GM18868 (cell line): Measurements from ENCODE around the gene WNT5A.

Experiments used
- ATAC-seq: cut with Tn5 transposase; IDR thresholded peaks from one replicate; pipeline ENCODE4 v1.9.1; 2021; ENCODE audit warnings: mild to moderate bottlenecking, moderate library complexity; ENCODE audit not compliant: unreplicated experiment

Gene WNT5A

GRCh38 chr3:55486857-55487380, at the start of gene WNT5A:
Gene WNT5A (minus strand): TSS chr3:55487306. CDS start chr3:55486985, 321 bp downstream.
- ATAC-seq: no peak

- no peak for ATAC-seq
Measured at GRCh38 chr3:55534876-55535275, 47.8 kb upstream of the WNT5A start.

- ATAC-seq: no peak
Measured at GRCh38 chr3:55532806-55533205, 45.7 kb upstream of the WNT5A start.

GRCh38 chr3:55531321-55531720, 44.2 kb upstream of the WNT5A start:
- no peak for ATAC-seq

GRCh38 chr3:55527361-55527760, 40.3 kb upstream of the WNT5A start:
- ATAC-seq: no peak

- no peak for ATAC-seq
Measured at GRCh38 chr3:55526332-55527030, 39.4 kb upstream of the WNT5A start.

GRCh38 chr3:55525436-55525835, 38.3 kb upstream of the WNT5A start:
- ATAC-seq: no peak

- ATAC-seq: no peak
Measured at GRCh38 chr3:55524565-55525244, 37.6 kb upstream of the WNT5A start.

GRCh38 chr3:55523471-55523870, 36.4 kb upstream of the WNT5A start:
- ATAC-seq: no peak

GRCh38 chr3:55521738-55522421, 34.8 kb upstream of the WNT5A start:
- ATAC-seq: no peak

- no peak for ATAC-seq
Measured at GRCh38 chr3:55521064-55521737, 34.1 kb upstream of the WNT5A start.

- ATAC-seq: no peak
Measured at GRCh38 chr3:55519019-55519418, 31.9 kb upstream of the WNT5A start.

- no peak for ATAC-seq
Measured at GRCh38 chr3:55518451-55518850, 31.3 kb upstream of the WNT5A start.

- no peak for ATAC-seq
Measured at GRCh38 chr3:55516392-55517030, 29.4 kb upstream of the WNT5A start.

- ATAC-seq: no peak
Measured at GRCh38 chr3:55515550-55516246, 28.6 kb upstream of the WNT5A start.

GRCh38 chr3:55514962-55515361, 27.9 kb upstream of the WNT5A start:
- no peak for ATAC-seq

- ATAC-seq: no peak
Measured at GRCh38 chr3:55512571-55513343, 25.7 kb upstream of the WNT5A start.

GRCh38 chr3:55511895-55512570, 24.9 kb upstream of the WNT5A start:
- ATAC-seq: no peak

- ATAC-seq: no peak
Measured at GRCh38 chr3:55508335-55508734, 21.2 kb upstream of the WNT5A start.
